K562 (cell line): ENCODE data around the gene CHRM3.

ENCODE experiments used
- EZH2 ChIP-seq: IDR thresholded peaks from 2 replicates; pipeline ENCODE4 v1.6.1; 2012; ENCODE audit warnings: low read depth, mild to moderate bottlenecking, inconsistent platforms, low read length, borderline replicate concordance
- GABPA ChIP-seq: fragments of 200-800 bp; sonication (Bioruptor generic); conservative IDR thresholded peaks from 2 replicates; pipeline ENCODE4 v1.6.1; 2016; ENCODE audit warnings: low read depth, missing genetic modification characterization, missing compliant biosample characterization
- MAZ ChIP-seq, 2 experiments: fragments of 450-650 bp in 1 of 2; sonication (generic) in 1 of 2; formaldehyde crosslinking; IDR thresholded peaks in 1 of 2; conservative IDR thresholded peaks in 1 of 2; 2 replicates each; pipeline versions ENCODE4 v1.4.0 to v1.5.0; 2020; ENCODE audit warnings: mild to moderate bottlenecking in 1 of 2, missing genetic modification reagents in 1 of 2
- POLR2A ChIP-seq: fragments of 450-650 bp; conservative IDR thresholded peaks from 2 replicates; pipeline ENCODE4 v1.6.1; 2016
- TAF1 ChIP-seq: IDR thresholded peaks from 2 replicates; pipeline ENCODE4 v1.6.1; 2011; ENCODE audit warnings: mild to moderate bottlenecking, low read length, moderate library complexity; ENCODE audit not compliant: insufficient read depth, control insufficient read depth, severe bottlenecking; ENCODE audit errors: extremely low read depth
- ZKSCAN8 ChIP-seq: fragments of 200-800 bp; sonication (Bioruptor generic); IDR thresholded peaks from 2 replicates; pipeline ENCODE4 v1.6.1; 2016; ENCODE audit warnings: missing genetic modification characterization, missing compliant biosample characterization
- TF ChIP-seq, protein P1 (sequence below), 3 experiments: IDR thresholded peaks in 2 of 3; conservative IDR thresholded peaks in 1 of 3; 2 replicates each; pipeline ENCODE4 v1.5.1; 2011 to 2012; ENCODE audit warnings: low read length in 3 of 3, mild to moderate bottlenecking in 3 of 3, control low read depth in 2 of 3, improper control_type of control experiment in 1 of 3, inconsistent platforms in 1 of 3, low read depth in 1 of 3, mixed read lengths in 1 of 3, moderate library complexity in 1 of 3; ENCODE audit not compliant: insufficient read depth in 2 of 3

DNA sequence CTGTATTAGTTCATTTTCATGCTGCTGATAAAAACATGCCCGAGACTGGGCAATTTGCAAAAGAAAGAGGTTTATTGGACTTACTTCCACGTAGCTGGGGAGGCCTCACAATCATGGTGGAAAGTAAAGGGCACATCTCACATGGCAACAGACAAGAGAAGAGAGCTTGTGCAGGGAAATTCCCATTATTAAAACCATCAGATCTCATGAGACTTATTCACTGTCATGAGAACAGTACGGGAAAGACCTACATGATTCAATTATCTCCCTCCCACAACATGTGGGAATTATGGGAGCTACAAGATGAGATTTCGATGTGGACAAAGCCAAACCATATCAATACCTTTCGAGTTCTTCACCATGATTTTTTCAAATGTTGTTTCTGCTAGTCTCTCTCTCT, 3.7 kb upstream of the CHRM3 start:
- TF ChIP-seq TAF1 = no peak
- TF ChIP-seq ZKSCAN8 = no peak
- TF ChIP-seq, protein P1, sequence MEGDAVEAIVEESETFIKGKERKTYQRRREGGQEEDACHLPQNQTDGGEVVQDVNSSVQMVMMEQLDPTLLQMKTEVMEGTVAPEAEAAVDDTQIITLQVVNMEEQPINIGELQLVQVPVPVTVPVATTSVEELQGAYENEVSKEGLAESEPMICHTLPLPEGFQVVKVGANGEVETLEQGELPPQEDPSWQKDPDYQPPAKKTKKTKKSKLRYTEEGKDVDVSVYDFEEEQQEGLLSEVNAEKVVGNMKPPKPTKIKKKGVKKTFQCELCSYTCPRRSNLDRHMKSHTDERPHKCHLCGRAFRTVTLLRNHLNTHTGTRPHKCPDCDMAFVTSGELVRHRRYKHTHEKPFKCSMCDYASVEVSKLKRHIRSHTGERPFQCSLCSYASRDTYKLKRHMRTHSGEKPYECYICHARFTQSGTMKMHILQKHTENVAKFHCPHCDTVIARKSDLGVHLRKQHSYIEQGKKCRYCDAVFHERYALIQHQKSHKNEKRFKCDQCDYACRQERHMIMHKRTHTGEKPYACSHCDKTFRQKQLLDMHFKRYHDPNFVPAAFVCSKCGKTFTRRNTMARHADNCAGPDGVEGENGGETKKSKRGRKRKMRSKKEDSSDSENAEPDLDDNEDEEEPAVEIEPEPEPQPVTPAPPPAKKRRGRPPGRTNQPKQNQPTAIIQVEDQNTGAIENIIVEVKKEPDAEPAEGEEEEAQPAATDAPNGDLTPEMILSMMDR (IDR thresholded peaks at IDR 0.05 in 2 of 3, conservative IDR thresholded peaks at IDR 0.05 in 1 of 3; ENCODE audit: insufficient read depth in 2 of 3, low read depth in 1 of 3, low read length in 3 of 3) = no peak
- no peak for TF ChIP-seq MAZ (CRISPR knock-in tag; conservative IDR thresholded peaks at IDR 0.05 in 1 of 2, IDR thresholded peaks at IDR 0.05 in 1 of 2)
- no peak for TF ChIP-seq EZH2
- no peak for TF ChIP-seq POLR2A
- no peak for TF ChIP-seq GABPA (tag)
